ENCODE measurements around the gene LCMT1. TPM values are rescaled to one million over a fixed set of nuclear protein-coding genes. Genes with fewer than 3 reads are reported as not detected.

The LCMT1 gene
- total and polyA plus RNA-seq, 3 donors from 2014 or later, result 89.0 to 101 (median 89.1) TPM

DNA sequence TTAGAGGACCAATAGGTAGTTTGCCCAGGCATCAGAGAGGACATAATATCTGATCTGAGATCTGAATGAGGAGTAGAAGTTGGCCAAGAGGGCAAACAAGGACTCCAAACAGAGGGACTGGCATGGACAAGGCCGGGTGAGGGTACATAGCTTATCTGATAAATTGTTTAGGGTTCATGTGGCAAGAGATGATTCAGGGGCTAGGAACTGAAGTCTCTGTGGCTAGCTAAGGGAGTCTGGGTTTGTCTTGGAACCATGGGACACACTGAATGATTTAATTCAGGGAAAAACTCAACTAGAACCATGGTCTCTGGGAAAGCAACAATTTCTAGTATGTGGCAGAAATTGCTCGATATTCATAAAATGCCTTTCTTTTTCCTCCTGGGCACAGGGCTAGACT is 101.1 kb downstream of the LCMT1 start:
- H3K27ac ChIP-seq, result no peak overlapping the region
- H3K27me3 ChIP-seq, result no peaks in the 10 kb centered on the region
- H3K36me3 ChIP-seq (ENCODE audit: low read depth, missing control alignments), result no peaks in the 10 kb centered on the region
- TF ChIP-seq, protein P1, sequence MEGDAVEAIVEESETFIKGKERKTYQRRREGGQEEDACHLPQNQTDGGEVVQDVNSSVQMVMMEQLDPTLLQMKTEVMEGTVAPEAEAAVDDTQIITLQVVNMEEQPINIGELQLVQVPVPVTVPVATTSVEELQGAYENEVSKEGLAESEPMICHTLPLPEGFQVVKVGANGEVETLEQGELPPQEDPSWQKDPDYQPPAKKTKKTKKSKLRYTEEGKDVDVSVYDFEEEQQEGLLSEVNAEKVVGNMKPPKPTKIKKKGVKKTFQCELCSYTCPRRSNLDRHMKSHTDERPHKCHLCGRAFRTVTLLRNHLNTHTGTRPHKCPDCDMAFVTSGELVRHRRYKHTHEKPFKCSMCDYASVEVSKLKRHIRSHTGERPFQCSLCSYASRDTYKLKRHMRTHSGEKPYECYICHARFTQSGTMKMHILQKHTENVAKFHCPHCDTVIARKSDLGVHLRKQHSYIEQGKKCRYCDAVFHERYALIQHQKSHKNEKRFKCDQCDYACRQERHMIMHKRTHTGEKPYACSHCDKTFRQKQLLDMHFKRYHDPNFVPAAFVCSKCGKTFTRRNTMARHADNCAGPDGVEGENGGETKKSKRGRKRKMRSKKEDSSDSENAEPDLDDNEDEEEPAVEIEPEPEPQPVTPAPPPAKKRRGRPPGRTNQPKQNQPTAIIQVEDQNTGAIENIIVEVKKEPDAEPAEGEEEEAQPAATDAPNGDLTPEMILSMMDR (IDR thresholded peaks at IDR 0.05), result no peak
- no peak for TF ChIP-seq POLR2A (IDR thresholded peaks at IDR 0.05)
- DNase-seq, result no peak
- intact Hi-C loops (cut with DNase I; ENCODE audit: low total_unique reads), result no loop called here
- no peaks in the 10 kb centered on the region for H3K9me3 ChIP-seq
- 92 to 94% methylated on average over 2 of the region's 2 CpGs for WGBS, 2 donors
- H3K4me3 ChIP-seq, result no peak overlapping the region
- H3K4me1 ChIP-seq, result no peaks in the 10 kb centered on the region

DNA sequence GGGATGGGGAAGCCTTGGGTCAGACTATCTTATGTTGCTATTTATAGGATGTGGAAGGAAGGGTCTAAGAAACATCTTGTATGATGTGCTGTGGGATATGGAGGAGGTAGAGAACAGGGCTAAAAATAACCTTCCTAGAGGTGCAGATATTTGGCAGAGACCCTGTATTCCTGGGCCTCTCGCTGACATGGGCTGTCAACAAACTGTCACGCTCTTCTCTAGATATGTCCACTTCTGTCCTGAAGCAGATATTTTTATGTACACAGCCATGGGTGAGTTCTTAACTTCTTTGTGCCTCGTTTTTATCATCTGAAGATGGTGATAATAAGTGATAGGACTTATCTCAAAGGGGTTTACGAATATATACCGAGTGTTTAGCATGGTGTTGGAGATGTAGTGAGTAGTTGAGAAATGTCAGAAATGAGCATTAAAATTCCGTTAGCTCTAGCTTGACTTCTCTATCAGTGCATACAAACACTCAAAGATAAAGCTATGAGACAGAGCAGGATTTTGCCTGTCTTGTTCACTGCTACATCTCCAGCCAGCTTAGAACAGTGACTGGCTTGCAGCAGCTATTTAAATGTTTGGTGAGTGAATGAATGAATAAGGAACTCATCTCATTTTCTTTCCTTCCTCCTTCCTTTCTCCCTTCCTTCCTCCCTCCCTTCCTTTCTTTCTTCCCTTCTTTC is 102.3 kb downstream of the LCMT1 start:
- no peaks in the 10 kb centered on the region for H3K36me3 ChIP-seq (ENCODE audit: low read depth, missing control alignments)
- intact Hi-C loops (cut with DNase I; ENCODE audit: low total_unique reads), result no loop called here
- no peak overlapping the region for H3K27ac ChIP-seq
- TF ChIP-seq, protein P1 (IDR thresholded peaks at IDR 0.05), result no peak
- TF ChIP-seq POLR2A (IDR thresholded peaks at IDR 0.05), result no peak
- H3K4me3 ChIP-seq, result no peak overlapping the region
- no peaks in the 10 kb centered on the region for H3K27me3 ChIP-seq
- no peak for DNase-seq
- no peaks in the 10 kb centered on the region for H3K9me3 ChIP-seq
- WGBS, 2 donors, result 50 to 55% methylated on average over 6 of the region's 6 CpGs
- H3K4me1 ChIP-seq, result no peaks in the 10 kb centered on the region

GRCh38 chr16:25217112-25217511 is 105.6 kb downstream of the LCMT1 start:
- no peaks in the 10 kb centered on the region for H3K27me3 ChIP-seq
- H3K27ac ChIP-seq, result no peak overlapping the region
- H3K4me1 ChIP-seq, result no peaks in the 10 kb centered on the region
- no peak for TF ChIP-seq POLR2A (IDR thresholded peaks at IDR 0.05)
- TF ChIP-seq, protein P1 (IDR thresholded peaks at IDR 0.05), result no peak
- no peak for DNase-seq
- intact Hi-C loops (cut with DNase I; ENCODE audit: low total_unique reads), result no loop called here
- 79 to 86% methylated on average over 4 to 17 of the region's 17 CpGs for WGBS, 2 donors
- H3K36me3 ChIP-seq (ENCODE audit: low read depth, missing control alignments), result no peaks in the 10 kb centered on the region
- no peak overlapping the region for H3K4me3 ChIP-seq
- no peaks in the 10 kb centered on the region for H3K9me3 ChIP-seq

GRCh38 chr16:25217921-25218320 is 106.4 kb downstream of the LCMT1 start:
- DNase-seq, result no peak
- H3K27ac ChIP-seq, result no peak overlapping the region
- intact Hi-C loops (cut with DNase I; ENCODE audit: low total_unique reads), result no loop called here
- H3K9me3 ChIP-seq, result no peaks in the 10 kb centered on the region
- no peak overlapping the region for H3K4me3 ChIP-seq
- no peaks in the 10 kb centered on the region for H3K36me3 ChIP-seq (ENCODE audit: low read depth, missing control alignments)
- no peaks in the 10 kb centered on the region for H3K27me3 ChIP-seq
- no peaks in the 10 kb centered on the region for H3K4me1 ChIP-seq
- 96 to 97% methylated on average over 4 of the region's 4 CpGs for WGBS, 2 donors
- TF ChIP-seq POLR2A (IDR thresholded peaks at IDR 0.05), result no peak
- TF ChIP-seq, protein P1 (IDR thresholded peaks at IDR 0.05), result no peak

All from testis (tissue), 3 donors.